ENCODE results near the gene ZKSCAN5. TPM values are rescaled to one million over a fixed set of nuclear protein-coding genes. Genes with fewer than 3 reads are reported as not detected.

The ZKSCAN5 gene
- total and polyA plus RNA-seq, 2 of the 8 experiments (the other 6 are each of a cell fraction or from before 2014, with no cell fraction given) = 5.3 to 13.5 TPM

- Histone ChIP-seq H3K4me1 (replicated peaks in 1 of 4; ENCODE audit: control insufficient read depth in 3 of 4, insufficient read depth in 4 of 4, low read length in 3 of 4) (peaks cover 0 to 6% (median 2%) of the 10 kb centered on the region in 4 experiments; a peak in 3 of 7 replicates), H2BK120ac (replicated peaks; ENCODE audit: low read depth, low read length) (no peak overlapping the region), H3K9ac (replicated peaks in 1 of 4; ENCODE audit: extremely low read depth in 1 of 4, low read depth in 3 of 4, low read length in 3 of 4) (peak overlapping the region; percentile 25 to 78 (median 54); a peak in 6 of 7 replicates), H4K8ac (ENCODE audit: extremely low read depth, insufficient read depth, low read length) (peak overlapping the region; percentile 92; the same call in 1 of the 2 replicates), H3K4me2 (ENCODE audit: insufficient read depth in 1 of 2, low read depth in 2 of 2, low read length in 2 of 2) (peak overlapping the region; percentile 82 to 96), H3K27me3 (replicated peaks in 1 of 4; ENCODE audit: control insufficient read depth in 3 of 4, extremely low read depth in 1 of 4, insufficient read depth in 3 of 4, low read length in 3 of 4) (no peaks in the 10 kb centered on the region), H3K56ac (replicated peaks; ENCODE audit: insufficient read length, low read depth, low read length) (no peak overlapping the region), H3K9me3 (ENCODE audit: insufficient read depth in 2 of 2, low read depth in 1 of 2, low read length in 1 of 2) (no peaks in the 10 kb centered on the region), H2AFZ (ENCODE audit: low read length) (peak overlapping the region; percentile 99), H3K79me1 (ENCODE audit: low read depth, low read length) (no peaks in the 10 kb centered on the region), H2BK12ac (ENCODE audit: low read depth, low read length) (peak overlapping the region; percentile 64; the same call in 1 of the 2 replicates), H2BK5ac (ENCODE audit: low read depth, low read length) (0 out of 2 replicates have a peak overlapping the region, but pooled peaks have one; percentile 2), H2AK5ac (ENCODE audit: low read depth, low read length) (no peak overlapping the region), H3K4me3 (ENCODE audit: extremely low read depth in 1 of 4, insufficient read depth in 2 of 4, low read depth in 3 of 4, low read length in 4 of 4) (peak overlapping the region; percentile 55 to 67 (median 60)), H3K27ac (ENCODE audit: low read depth, low read length) (peak overlapping the region; percentile 20; the same call in 1 of the 2 replicates), H4K91ac (replicated peaks; ENCODE audit: insufficient read length, low read length) (peak overlapping the region; percentile 68), H3K14ac (ENCODE audit: insufficient read length) (no peak overlapping the region), H3K18ac (ENCODE audit: extremely low read depth, low read length) (peak overlapping the region; percentile 95), H3K36me3 (ENCODE audit: control insufficient read depth in 2 of 4, insufficient read depth in 4 of 4, low read length in 3 of 4) (no peaks in the 10 kb centered on the region), H3K23ac (ENCODE audit: insufficient read length) (no peak overlapping the region), H2BK20ac (ENCODE audit: low read length) (no peak overlapping the region), H3K23me2 (ENCODE audit: low read depth, low read length) (peaks cover 8% of the 10 kb centered on the region; the same call in 1 of the 2 replicates), H4K20me1 (replicated peaks in 1 of 2; ENCODE audit: control insufficient read depth in 1 of 2, insufficient read depth in 2 of 2, low read length in 2 of 2) (no peaks in the 10 kb centered on the region), H2BK15ac (ENCODE audit: low read length) (no peak overlapping the region; the same call in 1 of the 2 replicates), H3K79me2 (ENCODE audit: control insufficient read depth in 1 of 2, insufficient read depth in 2 of 2, low read length in 2 of 2) (no peaks in the 10 kb centered on the region), H4K5ac (ENCODE audit: insufficient read length, low read depth, low read length) (peak overlapping the region; percentile 85), H3K4ac (replicated peaks; ENCODE audit: insufficient read length, low read depth, low read length) (no peak overlapping the region)
- FAIRE-seq (peak; percentile 77), DNase-seq (ENCODE audit: low read depth in 1 of 2, low spot score in 2 of 2) (peak in 1 of 2 experiments; percentile 89)
- POLR2A ChIA-PET (ENCODE audit: partially characterized antibody) = interaction anchor here (0.9 to 6.5 kb wide), 16 partner anchors 13 to 520 kb away, joined by 3 to 56 read pairs (median 4); partner anchors contain the start of genes BUD31, FAM200A, PDAP1 and TMEM225B
- 4% methylated on average over 51 of the region's 54 CpGs; no CpG with 5 or more reads in 1 of the 2 experiments for WGBS, 2 experiments (ENCODE audit: extremely low coverage in 1 of 2, insufficient coverage in 1 of 2, insufficient read length in 1 of 2, insufficient replicate concordance in 2 of 2, low coverage in 1 of 2, low lambda C conversion rate in 2 of 2, missing lambda C conversion rate in 1 of 2)
- CTCF ChIA-PET (ENCODE audit: partially characterized antibody) = interaction anchor here (0.6 to 1.8 kb wide), 6 partner anchors 9 to 81 kb away, joined by 3 to 14 read pairs (median 3); no protein-coding TSS in a partner anchor
- TF ChIP-seq GTF2F1 (IDR thresholded peaks at IDR 0.05; ENCODE audit: borderline replicate concordance, low read depth, low read length) (0 out of 2 replicates have a peak, but pooled peaks have one; percentile 11), E2F6 (IDR thresholded peaks at IDR 0.05) (peak; percentile 48), TCF12 (IDR thresholded peaks at IDR 0.05; ENCODE audit: low read depth, low read length) (no peak), ZNF274 (IDR thresholded peaks at IDR 0.05; ENCODE audit: borderline replicate concordance, extremely low read depth, low read length) (no peak), EZH2 (IDR thresholded peaks at IDR 0.05; ENCODE audit: low read depth, low read length, severe bottlenecking) (no peak), EP300 (IDR thresholded peaks at IDR 0.05; ENCODE audit: borderline replicate concordance in 1 of 2, low read depth in 2 of 2, low read length in 2 of 2) (peak in 1 of 2 experiments; percentile 62; a peak in 1 of 3 replicates), RXRA (IDR thresholded peaks at IDR 0.05; ENCODE audit: insufficient read depth, low read depth, low read length) (no peak)
Observed at GRCh38 chr7:99579956-99580777, 75.7 kb downstream of the ZKSCAN5 start.
